GM19395 (cell line): ENCODE measurements around the gene FBXO15.

Source experiments
- ATAC-seq: cut with Tn5 transposase; IDR thresholded peaks from one replicate; pipeline ENCODE4 v1.9.1; 2021; ENCODE audit warnings: mild to moderate bottlenecking, moderate library complexity; ENCODE audit not compliant: unreplicated experiment

Gene FBXO15

GRCh38 chr18:74064510-74064909 lies 83.1 kb downstream of the FBXO15 start:
- no peak for ATAC-seq

- no peak for ATAC-seq
Observed at GRCh38 chr18:74063557-74063956, 84.1 kb downstream of the FBXO15 start.

- ATAC-seq: no peak
Observed at GRCh38 chr18:74063023-74063422, 84.6 kb downstream of the FBXO15 start.

- ATAC-seq: no peak
Observed at GRCh38 chr18:74062037-74062436, 85.6 kb downstream of the FBXO15 start.

- no peak for ATAC-seq
Observed at GRCh38 chr18:74060579-74060978, 87.1 kb downstream of the FBXO15 start.

- no peak for ATAC-seq
Observed at GRCh38 chr18:74050807-74051206, 96.8 kb downstream of the FBXO15 start.

GRCh38 chr18:74040459-74041332 lies 106.9 kb downstream of the FBXO15 start:
- peak; percentile 84 for ATAC-seq

GRCh38 chr18:74040008-74040407 lies 107.6 kb downstream of the FBXO15 start:
- no peak for ATAC-seq

- no peak for ATAC-seq
Observed at GRCh38 chr18:74029161-74029560, 118.5 kb downstream of the FBXO15 start.
